HG03469 (cell line): Measurements from ENCODE around the gene CA5A.

Source experiments
- ATAC-seq: cut with Tn5 transposase; IDR thresholded peaks from one replicate; pipeline ENCODE4 v1.9.1; 2021; ENCODE audit warnings: mild to moderate bottlenecking, moderate library complexity, moderate number of reproducible peaks; ENCODE audit not compliant: unreplicated experiment

The CA5A gene

DNA sequence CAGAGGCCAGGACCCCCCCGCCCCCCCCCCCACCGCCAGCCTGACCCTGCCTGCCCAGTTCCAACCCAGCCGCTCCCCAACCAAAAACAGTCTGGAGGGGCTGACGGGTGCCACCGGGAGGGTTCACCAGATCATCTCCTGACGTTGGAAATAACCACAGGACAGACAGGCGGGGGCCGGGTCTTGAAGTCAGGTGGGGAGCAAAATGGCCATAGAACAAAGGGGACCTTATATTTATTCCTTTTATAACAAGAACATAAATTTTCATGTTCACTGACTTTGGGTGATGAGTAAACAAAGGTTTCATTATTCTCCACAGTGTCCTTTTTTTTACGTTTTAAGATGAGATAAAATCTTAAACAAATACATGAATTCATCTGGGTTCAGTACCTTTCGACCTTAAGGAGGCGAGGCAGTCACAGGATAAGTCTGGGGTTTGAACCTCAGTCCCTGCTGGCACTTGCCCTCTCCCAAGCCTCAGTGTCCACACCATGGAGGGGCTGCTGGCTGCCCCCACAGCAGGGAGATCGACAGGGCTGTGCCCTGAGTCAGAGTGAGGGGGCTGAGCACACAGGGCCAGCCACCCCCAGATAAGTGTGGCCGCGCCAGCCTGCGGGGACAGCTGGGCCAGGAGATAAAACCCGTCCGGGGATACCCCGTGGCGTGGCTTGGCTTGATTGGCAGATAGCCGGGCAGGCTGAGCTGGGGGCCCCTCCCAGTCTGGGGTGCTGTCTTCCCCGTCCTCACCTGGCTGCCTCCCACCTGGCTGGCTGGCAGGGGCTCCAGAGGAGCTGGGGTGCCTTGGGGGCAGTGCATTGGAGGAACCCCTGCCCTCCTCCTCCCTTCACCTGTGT is 82.0 kb downstream of the CA5A start:
- no peak for ATAC-seq

DNA sequence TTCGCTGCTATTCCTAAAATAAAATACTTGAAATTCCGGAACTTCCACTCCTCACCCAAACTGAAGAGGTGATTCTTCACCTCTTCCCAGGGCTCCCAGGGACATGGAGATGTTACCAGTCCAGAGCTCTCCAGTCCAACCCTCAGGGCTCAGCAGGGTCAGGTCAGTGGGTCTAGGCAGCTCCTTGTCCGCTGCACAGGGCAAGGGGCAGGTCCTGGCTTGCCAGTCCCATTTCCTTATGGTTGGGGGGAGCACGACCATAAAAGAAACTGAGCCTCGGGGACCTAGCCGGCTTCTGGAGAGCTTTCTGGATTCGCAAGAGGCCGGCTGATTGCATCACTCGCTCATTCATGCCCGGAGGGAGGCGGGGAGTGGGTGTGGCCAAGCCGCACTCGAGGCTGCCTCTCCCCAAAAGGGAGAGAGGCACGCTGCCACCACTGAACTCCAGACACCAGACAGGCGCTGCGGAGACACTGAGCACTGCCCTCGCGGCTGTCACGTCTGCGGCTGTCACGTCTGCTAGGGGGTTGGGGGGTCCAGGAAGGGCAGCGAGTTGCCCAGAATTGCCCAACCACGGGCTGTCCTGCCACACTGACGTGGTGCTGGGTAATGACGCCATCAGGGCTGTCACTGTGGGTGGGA is 82.8 kb downstream of the CA5A start:
- no peak for ATAC-seq

DNA sequence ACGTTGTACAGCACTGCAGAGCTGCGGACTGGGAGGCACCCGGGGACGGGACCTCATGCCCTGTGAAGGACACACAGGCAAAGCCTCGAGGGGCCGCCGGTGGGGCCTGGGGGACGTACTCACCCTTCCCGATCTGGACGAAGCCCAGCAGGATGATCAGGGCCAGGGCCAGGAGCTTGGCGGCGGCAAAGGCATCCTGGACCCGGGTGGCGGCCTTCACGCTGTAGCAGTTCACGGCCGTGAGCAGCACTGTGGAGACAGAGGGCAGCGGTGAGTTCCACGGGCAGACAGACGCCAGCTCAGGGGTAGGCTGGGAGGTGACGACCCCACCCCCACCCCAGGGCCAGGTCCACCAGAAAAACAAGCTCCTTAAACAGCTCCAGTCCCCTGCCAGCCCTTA is 84.7 kb downstream of the CA5A start:
- no peak for ATAC-seq

DNA sequence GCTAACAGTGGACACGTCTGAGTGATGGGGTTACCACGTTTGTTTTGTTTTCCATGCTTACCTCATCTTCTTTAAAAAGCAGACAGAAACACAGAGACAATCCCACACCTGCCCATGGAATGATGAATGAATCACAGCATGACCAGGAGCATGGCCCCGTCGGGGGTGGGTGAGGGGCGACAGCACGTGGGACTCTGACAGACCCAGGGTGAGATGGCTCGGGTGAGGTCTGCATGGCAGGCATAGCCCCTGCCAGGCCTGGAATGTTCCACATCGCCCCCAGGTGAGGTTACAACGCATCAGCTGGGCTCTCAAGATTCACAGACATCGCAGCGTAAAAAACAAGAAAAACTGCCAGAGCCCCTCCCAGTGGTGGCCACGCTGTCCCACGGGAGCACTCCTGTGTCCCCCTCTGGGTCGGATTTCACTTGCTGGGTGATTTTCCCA is 85.2 kb downstream of the CA5A start:
- no peak for ATAC-seq

DNA sequence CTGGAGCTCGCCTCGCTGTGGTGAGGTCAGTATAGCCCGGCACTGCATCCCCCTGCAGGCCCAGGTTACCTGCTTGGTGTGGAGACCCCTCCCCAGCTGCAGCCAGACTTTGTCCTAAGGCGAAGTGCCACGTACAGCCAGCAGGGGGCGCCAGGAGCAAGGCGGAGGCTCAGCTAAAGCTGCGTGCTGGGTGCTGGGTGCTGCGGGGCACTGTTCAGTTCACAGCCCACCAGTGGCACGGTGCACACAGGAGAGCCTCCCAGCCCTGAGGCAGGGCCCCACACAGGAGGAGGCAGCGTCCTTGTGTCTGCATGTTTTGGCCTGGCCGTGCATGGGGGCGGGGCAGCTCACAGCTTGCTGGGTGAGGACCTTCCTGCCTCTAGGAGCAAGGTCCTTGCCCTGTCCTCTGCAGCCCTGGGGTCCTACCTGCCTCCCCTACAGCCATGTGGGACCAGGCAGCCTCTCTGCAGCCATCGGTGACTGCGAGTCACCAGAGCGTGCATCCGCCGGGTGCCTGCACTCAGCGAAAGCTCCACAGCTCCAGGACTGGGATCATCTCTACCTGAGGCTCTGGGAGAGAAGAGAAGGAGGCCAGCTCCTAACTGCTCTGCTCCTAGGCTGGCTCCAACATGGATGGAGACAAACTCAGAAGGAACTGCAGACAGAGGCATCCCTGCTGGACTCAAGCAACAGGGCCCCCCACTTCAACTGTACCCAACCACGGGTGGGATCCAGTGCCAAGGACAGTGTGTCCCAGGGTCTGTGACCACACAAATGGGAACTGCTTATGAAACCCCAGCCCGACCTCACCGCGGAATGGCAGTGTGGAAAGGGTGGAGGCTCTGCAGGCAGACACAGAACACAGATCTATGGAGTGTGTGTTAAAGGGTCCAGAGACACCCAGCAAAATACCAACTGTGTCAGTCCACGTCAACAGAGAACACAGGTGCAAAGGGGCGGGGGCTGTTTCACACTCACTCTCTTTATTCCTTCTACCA is 86.0 kb downstream of the CA5A start:
- no peak for ATAC-seq

DNA sequence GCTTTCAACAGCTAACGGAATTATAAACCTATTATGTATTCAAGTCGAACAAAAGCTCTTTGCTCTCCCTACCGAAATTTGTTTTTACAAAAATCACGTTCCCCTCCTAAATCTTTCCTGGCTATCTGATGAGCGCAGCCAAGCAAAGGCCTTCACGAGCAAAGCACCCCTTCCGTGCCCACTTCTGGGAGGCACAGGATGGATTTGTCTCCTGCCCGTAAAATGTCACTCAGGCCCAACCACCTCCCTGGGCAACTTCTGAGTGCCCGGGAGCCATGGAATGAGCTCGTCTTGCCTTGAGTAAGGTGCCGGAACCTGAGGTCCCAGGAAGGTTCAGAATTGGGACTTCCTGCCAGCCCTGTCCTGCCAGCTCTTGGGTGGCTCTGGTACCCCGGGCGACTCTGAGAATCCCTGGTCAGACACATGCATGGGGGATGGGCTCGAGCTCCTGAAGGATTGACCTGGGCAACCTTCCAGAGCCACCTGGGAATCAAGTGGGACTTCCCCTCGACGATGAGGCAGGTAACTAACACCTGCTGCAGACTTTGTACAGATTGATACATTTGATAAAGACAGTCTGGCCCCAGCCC is 86.8 kb downstream of the CA5A start:
- ATAC-seq: no peak

DNA sequence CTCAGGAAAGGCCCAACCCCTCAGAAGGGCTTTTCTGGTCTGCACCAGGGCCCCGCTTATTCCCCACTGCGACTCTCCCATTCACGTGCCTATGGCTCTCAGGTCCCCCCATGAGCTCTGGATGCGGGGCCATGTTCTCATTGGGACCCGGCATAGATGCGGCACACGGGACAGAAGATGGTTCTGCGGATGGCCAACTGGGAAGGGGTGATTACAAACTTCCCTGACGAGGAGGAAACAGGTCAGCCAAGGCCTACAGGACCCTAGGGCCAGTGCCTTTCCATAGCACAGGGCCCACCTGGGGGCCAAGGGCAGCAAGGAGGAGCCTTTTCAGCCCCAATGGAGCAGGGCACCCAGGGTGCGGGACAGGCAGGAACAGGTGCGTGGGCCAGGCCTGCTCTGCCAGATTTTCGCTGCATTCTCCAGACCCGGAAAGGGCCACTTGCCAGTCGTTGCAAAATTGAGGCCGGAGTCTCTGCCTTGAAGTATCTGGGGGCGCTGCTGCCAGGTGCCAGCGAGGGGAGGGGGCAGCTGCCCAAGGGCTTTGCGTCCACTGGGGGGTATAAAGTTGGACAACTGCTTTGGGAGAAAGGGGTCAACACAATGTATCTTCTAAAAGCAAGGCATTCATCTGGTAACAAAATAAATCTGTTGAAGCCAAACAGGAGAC is 87.5 kb downstream of the CA5A start:
- no peak for ATAC-seq

DNA sequence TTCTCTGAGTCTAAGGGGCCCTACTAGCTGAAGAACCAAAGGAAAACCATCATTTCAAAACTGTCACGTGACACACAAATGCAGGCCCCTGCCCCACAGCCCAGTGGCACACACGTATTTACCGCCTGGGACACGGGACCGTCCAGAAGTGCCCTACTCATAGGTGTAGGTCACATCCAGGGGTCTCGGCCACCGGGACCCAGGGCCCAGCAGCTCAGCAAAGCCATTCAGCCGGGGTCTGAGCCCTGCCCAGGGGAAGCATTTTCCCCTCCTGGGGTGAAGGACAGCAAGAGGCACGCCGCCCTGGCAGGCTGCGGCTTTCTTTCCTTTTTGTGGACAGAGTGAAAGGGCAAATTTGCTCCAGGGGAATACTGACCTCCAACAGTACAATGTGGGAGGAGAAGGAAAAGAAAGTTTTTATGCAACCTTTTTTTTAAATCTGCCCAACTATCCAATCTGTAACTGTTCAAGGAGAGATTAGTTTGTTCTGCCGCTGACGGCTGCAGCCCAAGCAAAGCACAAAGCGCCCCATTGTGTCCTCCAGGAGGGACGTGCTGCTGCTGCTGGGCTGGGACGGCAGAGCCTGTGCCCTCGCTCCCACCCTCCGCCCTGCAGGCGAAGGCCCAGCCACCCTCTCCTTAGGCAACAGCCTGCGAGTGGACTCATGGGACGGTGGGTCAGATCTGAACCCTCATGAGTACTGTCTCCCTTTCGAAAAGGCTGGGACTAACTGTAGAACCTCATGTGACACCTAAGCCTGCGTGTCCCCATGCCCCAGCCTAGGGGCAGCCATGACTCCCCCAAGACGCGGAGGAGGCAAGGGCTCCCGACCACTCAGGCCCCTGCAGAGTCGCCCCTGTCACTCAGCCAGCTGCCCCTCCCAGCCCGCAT is 88.3 kb downstream of the CA5A start:
- no peak for ATAC-seq

DNA sequence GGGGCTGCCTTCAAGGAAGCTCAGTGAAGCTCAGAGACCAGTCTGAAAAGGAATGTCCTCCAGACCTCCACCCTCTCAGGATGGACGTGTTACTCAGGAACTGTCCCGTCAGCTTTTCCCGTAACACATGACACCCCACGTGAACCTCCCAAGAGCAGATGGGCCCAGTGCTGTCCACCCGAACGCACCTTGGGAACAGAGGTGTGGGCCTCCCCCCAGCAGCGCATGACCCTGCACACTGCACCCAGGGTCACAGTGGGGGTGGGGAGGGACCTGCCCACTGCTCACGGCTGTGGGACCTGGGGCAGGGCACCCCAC is 88.9 kb downstream of the CA5A start:
- no peak for ATAC-seq

DNA sequence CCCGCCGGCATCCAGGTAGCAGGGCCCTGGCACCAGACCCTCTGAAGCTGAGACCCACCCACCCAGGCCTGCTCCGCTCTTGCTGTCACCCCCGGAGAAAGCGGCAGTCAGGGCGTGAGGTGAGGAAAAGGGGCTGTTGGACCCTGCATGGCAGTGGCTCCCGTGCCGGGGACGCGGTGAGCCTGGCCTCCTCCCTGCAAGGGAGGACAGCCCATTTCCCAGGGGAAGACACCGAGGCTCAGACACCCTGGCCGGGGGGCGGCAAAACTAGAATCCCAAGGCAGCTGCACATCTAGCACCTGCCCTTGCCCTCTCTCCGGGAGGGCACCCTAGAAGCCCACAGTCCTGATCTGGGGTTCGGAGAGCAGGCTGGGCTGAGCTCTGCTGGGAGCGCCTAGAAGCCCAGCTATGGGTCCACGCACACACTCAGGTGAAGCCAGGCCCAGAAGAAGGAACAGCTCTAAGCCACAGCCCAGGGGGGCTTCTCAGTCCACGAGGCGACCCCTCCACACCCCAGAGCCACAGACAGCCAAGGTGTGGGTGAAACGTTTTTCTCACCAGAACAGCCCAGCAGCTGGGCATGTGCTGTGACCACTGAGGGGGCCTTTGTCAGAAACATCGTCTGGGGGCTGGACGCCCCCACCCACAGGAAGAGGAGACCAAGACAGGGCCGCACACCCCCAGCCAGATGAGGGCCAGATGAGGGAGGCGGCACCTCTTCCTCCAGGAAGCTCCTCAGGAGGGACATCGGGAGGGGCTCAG is 89.4 kb downstream of the CA5A start:
- ATAC-seq: no peak

DNA sequence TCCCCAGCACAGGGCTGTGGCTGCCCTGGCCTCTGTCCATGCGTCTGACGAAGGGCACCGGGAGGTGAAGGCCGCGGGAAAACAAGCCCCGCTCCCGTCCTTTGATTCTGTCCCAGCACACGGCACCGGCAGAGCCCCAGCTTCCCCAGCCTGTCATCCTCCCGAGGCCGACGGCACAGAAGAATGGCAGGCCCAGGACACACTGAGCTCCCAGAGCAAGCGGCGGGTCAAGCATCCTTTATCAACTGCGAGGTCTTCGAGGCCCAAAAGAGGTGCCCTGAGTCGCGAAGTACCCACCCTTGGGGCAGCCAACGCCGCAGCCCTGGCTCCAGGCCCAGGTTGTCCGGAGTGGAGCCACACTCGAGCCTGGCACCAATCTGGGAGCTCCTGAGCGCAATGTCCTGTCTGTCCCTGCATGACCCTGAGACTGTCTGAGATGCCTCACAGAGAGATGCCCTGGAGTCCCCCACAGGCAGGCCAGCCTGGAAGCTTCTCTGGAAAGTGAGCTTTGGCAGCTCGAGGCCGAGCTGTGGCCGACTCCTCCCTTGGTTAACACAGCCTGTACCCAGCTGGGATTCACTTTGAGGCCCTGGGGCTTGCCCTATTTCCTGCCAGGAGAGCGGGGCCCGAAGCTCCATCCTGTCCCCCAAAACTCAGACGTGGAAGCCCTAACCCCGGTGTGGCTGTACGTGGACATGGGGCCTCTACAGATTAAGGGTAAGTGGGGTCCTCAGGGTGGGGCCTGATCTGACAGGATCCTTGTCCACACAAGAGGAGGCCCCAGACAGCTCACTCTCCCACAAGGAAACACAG is 90.3 kb downstream of the CA5A start:
- no peak for ATAC-seq

DNA sequence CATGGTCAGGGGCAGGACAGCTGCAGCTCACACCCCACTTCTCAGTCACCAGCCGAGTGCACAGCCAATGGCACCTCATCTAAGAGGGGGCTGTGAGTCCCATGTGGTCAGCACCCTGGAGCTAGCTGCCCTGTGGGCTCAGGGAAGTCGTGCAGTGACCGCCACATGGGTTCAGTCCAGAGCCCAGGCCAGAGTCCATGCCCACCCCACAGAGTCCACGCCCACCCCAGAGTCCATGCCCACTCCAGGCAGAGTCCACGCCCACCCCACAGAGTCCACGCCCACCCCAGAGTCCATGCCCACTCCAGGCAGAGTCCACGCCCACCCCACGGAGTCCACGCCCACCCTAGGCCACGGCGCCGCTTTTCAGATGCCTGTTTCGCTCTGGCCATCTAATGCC is 91.1 kb downstream of the CA5A start:
- ATAC-seq: no peak

DNA sequence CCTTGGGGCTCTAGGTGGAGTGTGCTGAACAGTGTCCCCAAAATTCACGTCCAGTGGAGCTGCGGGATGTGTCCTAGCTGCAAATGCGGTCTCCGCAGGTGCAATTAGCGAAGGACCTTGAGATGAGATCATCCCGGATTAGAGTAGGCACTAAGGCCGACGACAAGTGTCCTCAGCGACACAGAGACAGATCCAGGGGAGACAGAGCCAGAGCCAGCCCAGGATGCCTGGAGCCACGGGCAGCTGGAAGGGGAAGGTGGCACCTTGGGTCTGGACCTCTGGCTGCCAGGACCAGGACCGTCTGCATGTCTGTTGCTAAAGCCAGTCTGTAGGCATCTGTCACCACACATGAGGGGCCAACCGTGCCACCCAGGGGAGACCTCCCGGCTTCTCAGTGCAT is 91.5 kb downstream of the CA5A start:
- no peak for ATAC-seq

DNA sequence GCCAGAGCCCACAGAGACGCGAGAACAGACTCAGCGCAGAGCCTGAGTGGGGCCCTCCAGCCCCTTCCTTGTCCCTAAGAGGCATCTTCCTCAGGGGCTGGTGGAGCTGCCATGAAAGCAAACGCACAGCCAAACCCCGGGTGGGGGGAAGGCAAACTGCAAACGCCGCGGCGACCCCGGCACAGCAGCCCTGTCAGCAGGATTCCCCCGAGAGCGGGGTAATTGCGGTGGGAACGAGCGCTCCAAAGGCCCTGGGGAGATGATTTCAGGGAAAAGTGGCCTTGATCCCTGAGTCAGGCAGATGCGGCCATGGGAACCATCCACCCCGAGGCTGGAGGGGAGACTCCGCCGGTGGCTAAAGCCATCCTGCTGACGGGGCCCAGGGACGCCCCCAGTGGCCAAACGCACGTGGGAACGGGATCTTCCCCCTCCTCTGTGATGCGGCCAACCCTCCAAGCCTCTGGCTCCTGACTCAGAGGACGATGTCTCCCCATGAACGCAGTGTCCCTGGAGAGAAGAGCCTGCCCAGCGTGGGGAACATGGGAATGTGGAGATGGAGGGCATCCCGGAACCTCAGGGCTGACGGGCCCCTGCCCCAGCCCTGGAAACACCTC is 92.1 kb downstream of the CA5A start:
- ATAC-seq: no peak

DNA sequence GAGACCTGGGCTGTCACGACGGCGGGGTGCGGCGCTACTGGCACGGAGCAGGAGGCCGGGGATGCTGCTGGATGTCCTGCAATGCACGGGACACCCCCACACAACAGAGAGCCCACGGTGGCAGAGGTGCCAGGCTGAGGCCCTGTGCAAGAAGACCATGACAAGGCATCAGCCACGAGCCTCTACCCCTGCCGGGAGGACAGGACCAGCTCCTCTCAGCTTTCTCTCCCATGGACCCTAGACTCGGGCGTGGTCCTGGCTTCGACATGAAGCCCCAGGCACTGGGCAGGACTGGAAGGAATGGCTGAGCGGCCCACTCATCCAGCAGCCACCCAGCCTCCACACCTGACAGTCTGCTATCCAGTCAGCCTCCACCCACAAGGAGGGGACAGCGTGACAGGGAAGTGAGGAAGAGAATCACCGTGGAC is 92.6 kb downstream of the CA5A start:
- no peak for ATAC-seq

DNA sequence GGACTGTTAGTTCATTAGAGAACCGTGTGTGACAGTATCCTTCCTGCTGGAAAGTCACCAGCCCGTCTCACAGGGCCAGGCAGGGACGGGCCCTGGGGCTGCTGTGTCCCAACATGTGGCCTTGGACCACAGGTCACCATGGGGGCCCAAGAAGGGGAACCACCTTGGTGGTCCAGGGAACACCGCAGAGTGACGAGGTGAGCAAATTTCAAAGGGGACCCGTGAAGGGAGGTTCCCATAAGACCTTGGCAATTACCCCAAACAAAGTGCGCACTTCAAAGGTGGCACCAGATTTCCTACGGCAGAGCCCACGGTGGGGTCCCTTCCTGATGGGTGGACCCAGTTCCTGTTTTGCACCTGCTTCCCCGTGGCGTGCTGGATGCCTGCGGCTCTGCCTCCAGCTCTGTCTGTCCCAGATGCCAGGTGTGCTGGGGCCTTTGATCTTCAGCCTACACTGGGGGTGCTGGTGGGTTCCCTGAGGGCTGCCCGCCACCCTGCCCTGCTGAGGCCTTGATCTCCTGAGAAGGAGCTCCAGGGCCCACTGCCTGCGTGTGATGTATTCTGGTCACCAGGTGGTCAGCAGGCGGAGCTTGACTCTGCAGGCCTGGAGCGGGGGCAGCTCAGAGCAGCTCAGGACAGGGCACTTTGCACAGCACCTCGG is 94.0 kb downstream of the CA5A start:
- no peak for ATAC-seq
